Daoy (cell line): ENCODE measurements around the gene S100A16. TPM values are rescaled to one million over a fixed set of nuclear protein-coding genes. Genes with fewer than 3 reads are reported as not detected.
"Not testable (repeated sequence)": the region's sequence is repeated elsewhere in the genome, so short reads cannot be mapped to it uniquely, and the experiment has no call there.

Experiments used
- DNase-seq: peaks from one replicate; pipeline ENCODE4 v3.0.0-alpha.2; 2015; ENCODE audit warnings: low read depth
- total RNA-seq: library from RNA; depleted of rRNA; stranded (reverse); fragments of >200 nt; shearing (Covaris generic); gene quantifications from 2 replicates; pipeline ENCODE4 v1.2.3, GENCODE V29; 2014; rRNA removed

The S100A16 gene
- total RNA-seq, 1 experiment from 2014 or later = 135 TPM

GRCh38 chr1:153563483-153563901, 49.4 kb downstream of the S100A16 start:
- no peak for DNase-seq

GRCh38 chr1:153562021-153562420, 50.9 kb downstream of the S100A16 start:
- not testable (repeated sequence) for DNase-seq

GRCh38 chr1:153561466-153561985, 51.4 kb downstream of the S100A16 start:
- no peak for DNase-seq

- no peak for DNase-seq
These were observed 52.0 kb downstream of the S100A16 start for GRCh38 chr1:153560771-153561465.

GRCh38 chr1:153560241-153560640, 52.7 kb downstream of the S100A16 start:
- no peak for DNase-seq

GRCh38 chr1:153557877-153558276, 55.1 kb downstream of the S100A16 start:
- no peak for DNase-seq

Other genes with a start within 250 kb of the S100A16 start
- gene S100A12, start 237.5 kb downstream of the S100A16 start, total RNA-seq = not detected in 2 replicates
- not detected in 2 replicates for gene S100A8, start 222.1 kb downstream of the S100A16 start, total RNA-seq
- gene S100A7A, start 196.6 kb downstream of the S100A16 start, total RNA-seq = not detected in 2 replicates
- gene S100A7, start 152.5 kb downstream of the S100A16 start, total RNA-seq = not detected in 2 replicates
- 428 and 491 TPM in 2 replicates for gene S100A6, start 77.1 kb downstream of the S100A16 start, total RNA-seq
- 0.34 TPM in 1 of 2 replicates, not detected in the other for gene S100A5, start 72.2 kb downstream of the S100A16 start, total RNA-seq
- 15.7 and 20.6 TPM in 2 replicates for gene S100A4, start 67.3 kb downstream of the S100A16 start, total RNA-seq
- gene S100A3, start 63.9 kb downstream of the S100A16 start, total RNA-seq = 9.0 and 12.2 TPM in 2 replicates
- gene S100A2, start 47.3 kb downstream of the S100A16 start, total RNA-seq = 86.8 and 88.6 TPM in 2 replicates
- gene S100A14, start 3.2 kb upstream of the S100A16 start, total RNA-seq = not detected in 2 replicates
- gene S100A13, start 14.4 kb upstream of the S100A16 start, total RNA-seq = 126 and 201 TPM in 2 replicates
- 0.40 TPM in 1 of 2 replicates, not detected in the other for gene S100A1, start 15.3 kb upstream of the S100A16 start, total RNA-seq
- gene CHTOP, start 20.9 kb upstream of the S100A16 start, total RNA-seq = 36.2 and 43.0 TPM in 2 replicates
- 45.0 and 58.5 TPM in 2 replicates for gene SNAPIN, start 45.6 kb upstream of the S100A16 start, total RNA-seq
- 617 and 629 TPM in 2 replicates for gene ILF2, start 57.9 kb upstream of the S100A16 start, total RNA-seq
- not detected in 2 replicates for gene NPR1, start 65.6 kb upstream of the S100A16 start, total RNA-seq
- gene INTS3, start 114.9 kb upstream of the S100A16 start, total RNA-seq = 31.0 and 34.6 TPM in 2 replicates
- gene SLC27A3, start 162.3 kb upstream of the S100A16 start, total RNA-seq = 3.2 and 3.3 TPM in 2 replicates